Measurements from ENCODE around the gene GNAQ.

The GNAQ gene

DNA sequence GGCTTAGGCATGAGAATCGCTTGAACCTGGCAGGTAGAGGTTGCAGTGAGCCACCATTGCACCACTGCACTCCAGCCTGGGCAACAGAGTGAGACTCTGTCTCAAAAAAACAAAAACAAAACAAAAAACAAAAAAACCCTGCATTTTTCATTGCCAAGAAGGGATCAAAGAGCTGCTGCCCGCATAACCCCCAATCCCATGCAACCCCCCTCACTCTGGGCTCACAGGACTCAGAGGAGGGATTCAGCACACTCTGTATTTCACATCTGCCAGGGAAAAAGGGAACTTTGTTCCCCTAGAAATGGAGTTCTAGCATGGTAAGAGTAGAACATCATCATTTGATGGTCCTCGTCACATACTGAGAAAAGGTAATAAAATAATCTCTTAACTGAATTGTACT is 229.5 kb downstream of the GNAQ start:
- Mint-ChIP-seq H3K27me3 (no peaks in the 10 kb centered on the region), H3K36me3 (no peaks in the 10 kb centered on the region), H3K4me3 (no peak overlapping the region), H3K4me1 (no peaks in the 10 kb centered on the region), H3K27ac (no peak overlapping the region), H3K9me3 (peaks cover 4 to 5% of the 10 kb centered on the region in 2 donors)
- ATAC-seq (replicated peaks) (no peak), DNase-seq (no peak)

GRCh38 chr9:77800924-77801551 is 230.6 kb downstream of the GNAQ start:
- no peaks in the 10 kb centered on the region for H3K36me3 Mint-ChIP-seq
- H3K27ac Mint-ChIP-seq = no peak overlapping the region
- no peaks in the 10 kb centered on the region for H3K27me3 Mint-ChIP-seq
- no peak for ATAC-seq (replicated peaks)
- H3K9me3 Mint-ChIP-seq = peaks cover 4 to 5% of the 10 kb centered on the region in 2 donors
- no peaks in the 10 kb centered on the region for H3K4me1 Mint-ChIP-seq
- no peak overlapping the region for H3K4me3 Mint-ChIP-seq
- no peak for DNase-seq

- Mint-ChIP-seq H3K36me3 (no peaks in the 10 kb centered on the region), H3K4me3 (no peak overlapping the region), H3K27ac (no peak overlapping the region), H3K4me1 (no peaks in the 10 kb centered on the region), H3K9me3 (peaks cover 4 to 5% of the 10 kb centered on the region in 2 donors), H3K27me3 (no peaks in the 10 kb centered on the region)
- DNase-seq (no peak), ATAC-seq (replicated peaks) (no peak)
Observed at GRCh38 chr9:77798140-77798539, 233.5 kb downstream of the GNAQ start.

GRCh38 chr9:77794985-77795384 is 236.6 kb downstream of the GNAQ start:
- Mint-ChIP-seq H3K27me3 (no peaks in the 10 kb centered on the region), H3K27ac (no peak overlapping the region), H3K9me3 (no peaks in the 10 kb centered on the region), H3K36me3 (no peaks in the 10 kb centered on the region), H3K4me3 (no peak overlapping the region), H3K4me1 (no peaks in the 10 kb centered on the region)
- DNase-seq = no peak
- no peak for ATAC-seq (replicated peaks)

DNA sequence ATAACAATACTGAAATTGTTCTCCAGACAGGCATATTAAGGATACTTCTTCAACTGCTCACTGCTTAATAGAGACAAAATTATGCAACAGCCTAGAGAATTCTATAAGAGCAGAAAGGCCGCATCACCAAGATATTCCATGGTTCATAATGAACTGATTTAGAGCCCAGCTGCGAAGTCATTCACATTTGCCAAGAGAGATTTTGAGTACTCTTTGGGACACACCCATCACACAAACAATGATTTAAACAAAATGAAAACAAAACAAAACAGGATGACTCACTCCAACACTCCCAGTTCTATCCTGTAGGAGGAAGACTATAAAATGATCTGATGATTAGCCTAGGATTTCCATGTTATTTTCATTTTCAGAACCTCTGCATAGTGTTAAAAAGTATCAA is 237.8 kb downstream of the GNAQ start:
- no peaks in the 10 kb centered on the region for H3K36me3 Mint-ChIP-seq
- H3K27me3 Mint-ChIP-seq = no peaks in the 10 kb centered on the region
- H3K27ac Mint-ChIP-seq = no peak overlapping the region
- H3K9me3 Mint-ChIP-seq = no peaks in the 10 kb centered on the region
- H3K4me3 Mint-ChIP-seq = no peak overlapping the region
- DNase-seq (no peak), ATAC-seq (replicated peaks) (no peak)
- H3K4me1 Mint-ChIP-seq = no peaks in the 10 kb centered on the region

GRCh38 chr9:77789891-77790290 is 241.7 kb downstream of the GNAQ start:
- ATAC-seq (replicated peaks) (no peak), DNase-seq (no peak)
- H3K27ac Mint-ChIP-seq = no peak overlapping the region
- H3K4me3 Mint-ChIP-seq = no peak overlapping the region
- no peaks in the 10 kb centered on the region for H3K9me3 Mint-ChIP-seq
- H3K36me3 Mint-ChIP-seq = no peaks in the 10 kb centered on the region
- H3K4me1 Mint-ChIP-seq = no peaks in the 10 kb centered on the region
- H3K27me3 Mint-ChIP-seq = no peaks in the 10 kb centered on the region

DNA sequence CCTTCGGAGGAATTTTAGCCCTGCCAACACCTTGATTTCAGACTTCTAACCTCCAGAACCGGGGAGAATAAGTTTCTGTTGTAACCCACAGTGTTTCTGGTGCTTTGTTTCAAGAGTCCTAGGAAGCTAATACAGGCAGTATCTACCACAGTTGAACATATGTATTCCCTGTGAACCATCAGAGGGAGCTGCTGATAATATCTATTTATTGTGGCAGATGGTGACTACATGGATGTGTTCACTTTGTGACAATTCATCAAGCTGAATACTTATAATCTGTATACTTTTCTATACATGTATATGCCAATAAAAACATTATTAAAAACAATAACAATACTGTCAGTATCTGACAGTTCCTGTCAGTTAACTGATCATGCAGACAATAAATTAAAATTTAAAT is 246.3 kb downstream of the GNAQ start:
- DNase-seq = no peak
- no peak for ATAC-seq (replicated peaks)
- Mint-ChIP-seq H3K4me3 (no peak overlapping the region), H3K9me3 (no peaks in the 10 kb centered on the region), H3K27ac (no peak overlapping the region), H3K4me1 (peaks cover 0 to 3% of the 10 kb centered on the region in 2 donors), H3K27me3 (peaks cover 0 to 6% of the 10 kb centered on the region in 2 donors), H3K36me3 (no peaks in the 10 kb centered on the region)

DNA sequence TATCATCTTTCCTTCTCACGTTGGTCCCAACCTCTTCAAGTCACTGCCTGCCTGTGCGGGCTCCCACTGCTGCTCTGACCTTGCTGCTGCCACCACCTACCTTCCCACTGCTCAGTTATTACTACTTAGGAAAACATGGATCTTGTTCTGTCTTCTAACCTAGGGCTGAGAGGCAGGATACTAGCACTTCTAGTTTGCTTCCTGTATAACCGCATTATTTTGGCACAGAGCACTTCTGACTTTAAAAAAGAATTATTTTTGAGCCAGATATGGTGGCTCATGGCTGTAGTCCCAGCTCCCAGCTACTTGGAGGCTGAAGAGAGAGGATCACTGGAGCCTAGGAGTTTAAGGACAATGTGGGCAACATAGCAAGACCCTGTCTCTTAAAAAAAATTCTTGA is 248.1 kb downstream of the GNAQ start:
- Mint-ChIP-seq H3K4me3 (no peak overlapping the region), H3K27ac (no peak overlapping the region), H3K27me3 (peaks cover 0 to 6% of the 10 kb centered on the region in 2 donors), H3K36me3 (no peaks in the 10 kb centered on the region), H3K4me1 (peaks cover 0 to 10% of the 10 kb centered on the region in 2 donors), H3K9me3 (peaks cover 0 to 2% of the 10 kb centered on the region in 2 donors)
- ATAC-seq (replicated peaks) (no peak), DNase-seq (no peak)

GRCh38 chr9:77779010-77779409 is 252.6 kb downstream of the GNAQ start:
- DNase-seq (no peak), ATAC-seq (replicated peaks) (no peak)
- Mint-ChIP-seq H3K4me3 (no peak overlapping the region), H3K4me1 (peaks cover 0 to 10% of the 10 kb centered on the region in 2 donors), H3K9me3 (peaks cover 8 to 11% of the 10 kb centered on the region in 2 donors), H3K36me3 (no peaks in the 10 kb centered on the region), H3K27me3 (peaks cover 0 to 6% of the 10 kb centered on the region in 2 donors), H3K27ac (no peak overlapping the region)

GRCh38 chr9:77773381-77773780 is 258.2 kb downstream of the GNAQ start:
- Mint-ChIP-seq H3K4me1 (no peaks in the 10 kb centered on the region), H3K9me3 (peaks cover 8 to 9% of the 10 kb centered on the region in 2 donors), H3K4me3 (no peak overlapping the region), H3K27me3 (peaks cover 0 to 5% of the 10 kb centered on the region in 2 donors), H3K36me3 (no peaks in the 10 kb centered on the region), H3K27ac (no peak overlapping the region)
- ATAC-seq (replicated peaks) (no peak), DNase-seq (no peak)

- peaks cover 4% of the 10 kb centered on the region in 2 donors for H3K9me3 Mint-ChIP-seq
- no peak overlapping the region for H3K4me3 Mint-ChIP-seq
- no peaks in the 10 kb centered on the region for H3K4me1 Mint-ChIP-seq
- H3K27ac Mint-ChIP-seq = no peak overlapping the region
- H3K27me3 Mint-ChIP-seq = peaks cover 0 to 5% of the 10 kb centered on the region in 2 donors
- DNase-seq (no peak), ATAC-seq (replicated peaks) (no peak)
- no peaks in the 10 kb centered on the region for H3K36me3 Mint-ChIP-seq
Observed at GRCh38 chr9:77772646-77773045, 259.0 kb downstream of the GNAQ start.

DNA sequence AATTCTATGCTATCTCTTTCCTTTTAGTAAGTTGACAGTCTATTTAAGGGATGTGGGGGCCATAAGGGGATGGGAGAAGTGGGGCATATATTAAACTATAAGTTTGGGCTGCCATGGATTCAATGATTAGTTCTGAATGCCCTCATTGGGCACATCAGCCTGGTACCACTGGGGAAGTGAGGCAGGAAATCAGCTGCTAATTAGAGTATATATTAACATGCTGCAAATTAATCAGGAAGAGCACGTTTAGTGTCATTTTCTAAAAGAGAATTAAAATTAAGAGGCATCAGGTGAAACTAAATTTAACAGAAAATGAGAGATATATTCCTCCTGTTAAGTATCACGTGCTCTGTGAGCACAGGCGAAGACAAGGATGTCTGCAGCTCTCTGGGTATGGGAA is 260.4 kb downstream of the GNAQ start:
- no peaks in the 10 kb centered on the region for H3K36me3 Mint-ChIP-seq
- peaks cover 0 to 5% of the 10 kb centered on the region in 2 donors for H3K27me3 Mint-ChIP-seq
- H3K27ac Mint-ChIP-seq = no peak overlapping the region
- no peak overlapping the region for H3K4me3 Mint-ChIP-seq
- DNase-seq (no peak), ATAC-seq (replicated peaks) (no peak)
- H3K9me3 Mint-ChIP-seq = peaks cover 1 to 2% of the 10 kb centered on the region in 2 donors
- no peaks in the 10 kb centered on the region for H3K4me1 Mint-ChIP-seq

DNA sequence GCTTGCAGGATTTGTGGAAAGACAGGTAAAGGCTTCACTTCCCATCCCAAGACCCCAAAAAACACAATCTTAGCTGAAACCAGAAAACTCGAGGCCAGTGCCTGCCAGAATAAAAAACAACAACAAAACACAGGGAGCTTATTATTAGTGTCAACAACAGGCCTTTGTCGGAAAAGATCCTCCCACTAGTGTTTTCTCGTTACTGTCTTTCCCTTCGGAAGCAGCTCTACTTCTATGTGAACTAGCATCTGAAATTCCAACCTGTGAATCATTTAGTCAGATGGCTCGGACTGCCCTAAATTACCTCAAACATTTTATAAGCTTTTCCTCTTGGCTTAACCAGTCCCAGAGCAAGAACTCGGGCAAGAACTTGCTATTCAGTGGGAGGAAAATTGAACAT is 261.3 kb downstream of the GNAQ start:
- Mint-ChIP-seq H3K9me3 (no peaks in the 10 kb centered on the region), H3K4me3 (no peak overlapping the region), H3K27me3 (peaks cover 0 to 5% of the 10 kb centered on the region in 2 donors), H3K27ac (no peak overlapping the region), H3K36me3 (no peaks in the 10 kb centered on the region), H3K4me1 (no peaks in the 10 kb centered on the region)
- ATAC-seq (replicated peaks) (no peak), DNase-seq (no peak)

DNA sequence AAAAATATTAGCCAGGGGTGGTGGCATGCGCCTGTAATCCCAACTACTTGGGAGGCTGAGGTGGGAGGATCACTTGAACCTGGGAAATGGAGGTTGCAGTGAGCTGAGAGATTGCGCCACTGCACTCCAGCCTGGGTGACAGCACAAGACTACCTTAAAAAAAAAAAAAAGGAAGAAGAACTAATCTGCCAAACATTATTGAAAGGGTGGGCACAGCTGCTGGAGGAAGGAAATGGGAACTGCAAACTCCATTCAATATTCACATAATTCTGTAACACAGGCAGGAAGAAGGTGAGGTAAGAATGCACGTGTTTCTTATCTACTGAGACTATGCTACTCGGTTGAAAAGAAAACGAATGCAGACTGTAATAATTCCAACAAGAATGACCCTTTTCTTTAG is 262.4 kb downstream of the GNAQ start:
- Mint-ChIP-seq H3K36me3 (no peaks in the 10 kb centered on the region), H3K27me3 (peaks cover 0 to 5% of the 10 kb centered on the region in 2 donors), H3K9me3 (no peaks in the 10 kb centered on the region), H3K27ac (no peak overlapping the region), H3K4me3 (no peak overlapping the region), H3K4me1 (no peaks in the 10 kb centered on the region)
- ATAC-seq (replicated peaks) = no peak
- no peak for DNase-seq

GRCh38 chr9:77766587-77766986 is 265.0 kb downstream of the GNAQ start:
- ATAC-seq (replicated peaks) = no peak

More at GRCh38 chr9:77766587-77766986, 265.0 kb downstream of the GNAQ start:
- H3K4me3 Mint-ChIP-seq = no peak overlapping the region
- no peaks in the 10 kb centered on the region for H3K4me1 Mint-ChIP-seq
- H3K27ac Mint-ChIP-seq = no peak overlapping the region
- no peak for DNase-seq
- no peaks in the 10 kb centered on the region for H3K9me3 Mint-ChIP-seq
- H3K27me3 Mint-ChIP-seq = no peaks in the 10 kb centered on the region
- H3K36me3 Mint-ChIP-seq = no peaks in the 10 kb centered on the region
